Endometrial microvascular endothelial cells (primary cell): Measurements from ENCODE around the gene SCGB1C1. TPM values are rescaled to one million over a fixed set of nuclear protein-coding genes. Genes with fewer than 3 reads are reported as not detected.
"Not testable (repeated sequence)": the region's sequence is repeated elsewhere in the genome, so short reads cannot be mapped to it uniquely, and the experiment has no call there.

Experiments
- in situ Hi-C: cut with HindIII; loops from 2 replicates; pipeline ENCODE4 v1.10.0; 2017; ENCODE audit warnings: low sequenced_read_pairs, low pct_unique_long_range_greater_than_20kb; ENCODE audit errors: inconsistent ontology term
- total RNA-seq: library from RNA; depleted of rRNA; stranded (reverse); fragments of >200 nt; gene quantifications from one replicate; pipeline ENCODE4 v1.2.3, GENCODE V29; 2015; ENCODE audit errors: inconsistent ontology term

SCGB1C1 gene
- total RNA-seq, 1 donor from 2014 or later: not detected

DNA sequence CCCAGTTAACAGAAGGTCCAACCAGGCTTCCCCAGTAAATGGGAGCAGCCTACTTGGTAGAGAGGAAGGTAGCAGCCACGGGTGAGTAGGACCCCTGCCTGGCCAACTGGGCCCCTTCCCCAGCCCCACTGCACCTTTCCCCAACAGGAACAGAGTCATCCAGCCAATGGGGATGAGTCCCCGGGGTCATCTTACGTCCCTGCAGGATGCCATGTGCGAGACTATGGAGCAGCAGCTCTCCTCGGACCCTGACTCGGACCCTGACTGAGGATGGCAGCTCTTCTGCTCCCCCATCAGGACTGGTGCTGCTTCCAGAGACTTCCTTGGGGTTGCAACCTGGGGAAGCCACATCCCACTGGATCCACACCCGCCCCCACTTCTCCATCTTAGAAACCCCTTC is 21.2 kb downstream of the SCGB1C1 start:
- in situ Hi-C loops: no loop called here

DNA sequence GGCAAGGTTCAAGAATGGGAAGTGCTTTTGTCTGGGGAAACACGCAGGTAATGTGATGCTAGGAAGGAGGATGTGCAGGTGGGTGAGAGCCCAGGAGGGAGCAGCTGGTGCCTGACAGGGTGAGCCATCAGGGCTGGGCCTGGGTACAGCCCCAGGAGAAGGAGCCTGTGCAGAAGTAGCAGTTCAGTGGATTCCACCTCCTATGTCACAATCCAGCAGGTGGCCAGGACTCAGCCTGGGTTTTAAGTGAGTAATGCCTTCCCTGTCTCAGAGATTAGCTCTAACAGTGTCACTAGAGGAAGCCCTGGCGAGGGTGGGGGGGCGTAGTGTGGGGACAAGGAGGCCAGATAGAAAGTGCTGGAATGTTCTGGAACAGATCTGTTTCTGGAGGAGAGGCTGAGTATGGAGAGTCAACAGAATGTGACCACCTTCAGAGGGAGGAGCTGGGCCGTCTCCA is 22.7 kb downstream of the SCGB1C1 start:
- in situ Hi-C loops: no loop called here

DNA sequence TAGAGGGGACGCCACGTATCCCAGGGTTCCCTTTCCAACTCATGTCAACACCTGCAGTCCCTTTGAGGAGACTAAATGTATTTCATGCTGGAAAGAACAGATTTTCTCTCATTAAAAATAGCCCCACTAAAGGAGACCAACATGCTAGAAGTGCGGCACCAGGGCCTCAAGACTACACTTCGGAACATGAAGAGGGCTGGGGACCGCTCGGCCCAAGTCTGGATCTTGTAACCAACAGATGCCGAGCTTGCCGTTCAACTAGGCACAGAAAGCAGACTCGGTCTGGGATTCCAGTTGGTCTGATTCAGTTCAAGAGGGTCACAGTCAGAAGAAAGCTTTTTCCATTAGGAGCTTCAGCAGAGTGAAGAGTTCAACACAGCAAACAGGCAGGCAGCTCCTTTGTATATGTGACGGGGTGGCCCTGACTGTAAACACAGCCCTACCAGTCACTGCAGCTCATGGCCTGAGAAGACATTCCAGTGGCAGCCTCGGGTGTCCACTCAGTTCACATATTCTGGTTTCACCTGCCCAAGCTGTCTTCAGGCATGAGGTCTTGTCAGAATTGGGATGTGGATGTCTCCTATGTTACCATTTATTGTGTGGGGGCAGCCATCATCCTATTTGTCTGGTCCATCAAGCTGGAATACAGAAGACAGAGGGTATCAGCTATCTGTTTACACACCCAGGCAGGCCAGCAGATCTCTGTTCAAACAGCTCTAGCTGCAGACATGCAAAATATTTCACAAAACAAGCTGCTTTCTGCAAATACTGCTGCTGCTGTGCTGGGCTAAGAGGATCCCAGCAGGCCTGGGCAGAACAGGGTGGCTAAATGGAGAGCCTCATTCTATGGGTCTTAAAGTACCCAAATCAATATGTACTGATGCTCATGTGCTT is 23.4 kb downstream of the SCGB1C1 start:
- in situ Hi-C loops: no loop called here

DNA sequence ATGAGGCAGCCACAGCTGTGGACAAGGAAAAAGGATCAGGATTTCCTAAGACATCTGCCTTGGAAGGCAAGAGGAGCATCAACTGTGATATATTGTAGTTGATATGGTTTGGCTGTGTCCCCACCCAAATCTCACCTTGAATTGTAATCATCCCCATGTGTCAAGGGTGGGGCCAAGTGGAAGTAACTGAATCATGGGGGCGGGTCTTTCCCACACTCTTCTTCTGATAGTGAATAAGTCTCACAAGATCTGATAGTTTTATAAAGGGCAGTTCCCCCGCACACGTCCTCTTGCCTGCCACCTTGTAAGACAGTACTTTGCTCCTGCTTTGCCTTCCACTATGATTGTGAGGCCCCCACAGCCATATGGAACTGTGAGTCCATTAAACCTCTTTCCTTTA is 24.8 kb downstream of the SCGB1C1 start:
- in situ Hi-C loops: no loop called here

DNA sequence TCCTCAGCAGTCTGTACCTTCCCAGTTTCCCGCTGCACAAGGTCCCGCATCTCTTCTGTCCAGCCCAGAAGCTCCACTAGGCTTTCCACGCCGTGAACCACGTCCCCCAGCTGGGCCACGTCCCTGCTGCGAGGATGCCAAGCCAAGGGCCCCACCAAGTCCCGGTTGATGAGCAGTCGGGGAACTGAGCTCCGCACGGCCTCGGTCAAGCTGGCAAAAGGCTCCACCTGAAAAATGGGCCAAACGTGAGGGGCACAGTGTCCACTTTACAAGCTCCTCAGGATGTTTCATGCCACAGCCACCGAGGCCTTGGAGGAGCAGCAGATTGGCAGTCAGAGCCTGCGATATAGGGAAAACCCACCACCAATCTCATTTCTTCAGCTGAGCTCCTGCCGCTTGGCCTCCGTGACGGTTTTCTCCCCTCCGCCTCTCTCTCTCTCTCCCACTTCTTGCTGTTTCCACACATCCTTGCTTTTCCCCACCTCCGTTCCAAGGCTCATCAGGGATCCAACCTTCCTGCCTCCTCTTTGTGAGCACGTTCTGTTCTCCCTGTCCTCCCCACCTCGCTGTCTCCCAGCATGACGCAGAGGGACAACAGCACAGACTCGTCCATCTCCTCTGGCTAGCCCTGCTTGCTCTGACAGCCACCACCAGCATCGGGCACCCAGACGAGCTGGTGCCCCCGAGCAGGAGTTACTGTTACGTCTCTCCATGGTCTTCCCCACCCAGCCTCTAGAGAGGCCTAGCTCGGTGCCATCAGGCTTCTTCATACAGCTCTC is 26.1 kb downstream of the SCGB1C1 start:
- in situ Hi-C loops: no loop called here

DNA sequence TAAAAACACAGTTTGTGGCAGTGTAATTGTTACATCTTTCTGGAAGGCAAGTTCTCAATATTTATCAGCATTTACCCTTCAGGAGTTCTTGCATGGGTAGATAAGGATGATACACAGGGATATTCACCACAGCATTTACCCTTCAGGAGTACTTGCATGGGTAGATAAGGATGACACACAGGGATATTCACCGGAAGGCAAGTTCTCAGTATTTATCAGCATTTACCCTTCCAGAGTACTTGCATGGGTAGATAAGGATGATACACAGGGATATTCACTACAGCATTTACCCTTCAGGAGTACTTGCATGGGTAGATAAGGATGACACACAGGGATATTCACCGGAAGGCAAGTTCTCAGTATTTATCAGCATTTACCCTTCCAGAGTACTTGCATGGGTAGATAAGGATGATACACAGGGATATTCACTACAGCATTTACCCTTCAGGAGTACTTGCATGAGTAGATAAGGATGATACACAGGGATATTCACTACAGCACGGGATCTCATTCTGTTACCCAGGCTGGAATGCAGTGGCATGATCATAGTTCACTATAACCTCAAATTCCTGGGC is 27.9 kb downstream of the SCGB1C1 start:
- in situ Hi-C loops: not testable (repeated sequence)

DNA sequence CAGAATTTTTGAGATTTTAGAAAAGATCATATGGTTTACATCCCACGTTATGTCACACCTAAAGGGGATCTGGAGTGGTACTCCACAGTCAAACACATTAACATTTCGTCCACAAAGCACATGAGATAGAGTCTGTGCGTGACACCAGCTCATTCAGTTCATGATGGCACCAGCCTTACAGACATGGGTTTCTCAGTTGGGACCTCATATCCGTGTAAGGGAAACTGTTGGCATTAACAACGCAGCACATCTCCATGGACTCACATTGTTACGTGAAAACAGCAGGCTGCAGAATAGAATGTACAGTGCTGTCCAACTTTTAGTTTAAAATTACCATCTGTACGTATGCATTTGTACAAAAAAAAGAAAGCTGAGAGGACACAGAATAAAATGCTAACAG is 28.7 kb downstream of the SCGB1C1 start:
- in situ Hi-C loops: no loop called here

DNA sequence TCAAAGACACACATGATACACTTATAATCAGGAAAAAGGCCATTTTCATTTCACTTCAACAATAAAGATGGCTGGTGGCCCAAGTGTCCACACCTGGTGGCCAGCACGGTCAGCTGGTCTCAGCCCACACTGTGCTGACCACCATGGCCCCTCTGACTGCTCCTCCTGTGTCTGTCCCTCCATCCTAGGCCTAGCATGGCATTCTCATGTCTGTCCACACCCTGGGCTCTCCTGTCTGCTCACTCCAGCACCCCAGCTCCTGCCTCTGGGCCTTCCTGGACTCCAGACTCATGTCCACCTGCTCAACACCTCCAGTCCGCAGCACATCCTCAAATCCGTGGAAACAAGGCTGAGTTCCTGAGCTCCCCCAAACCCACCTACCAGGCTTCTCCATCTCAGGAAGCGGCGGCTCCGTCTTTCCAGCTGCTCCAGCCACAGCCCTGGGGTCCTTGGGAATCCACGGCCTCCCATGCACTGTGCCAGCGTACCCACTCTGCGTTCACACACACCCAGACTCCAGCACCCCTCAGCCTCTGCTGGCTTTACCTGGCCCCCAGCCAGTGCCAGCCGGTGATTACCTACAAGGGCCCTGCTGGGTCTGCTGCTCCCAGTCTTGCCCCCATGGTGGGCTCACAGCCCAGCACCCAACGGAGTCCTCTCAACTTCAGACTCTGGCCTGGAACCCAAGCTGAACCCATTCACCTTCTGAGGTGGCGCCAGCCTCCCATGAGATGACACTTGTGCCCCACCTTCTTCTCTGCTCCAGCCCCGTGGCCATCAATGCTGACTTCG is 29.3 kb downstream of the SCGB1C1 start:
- in situ Hi-C loops: no loop called here

DNA sequence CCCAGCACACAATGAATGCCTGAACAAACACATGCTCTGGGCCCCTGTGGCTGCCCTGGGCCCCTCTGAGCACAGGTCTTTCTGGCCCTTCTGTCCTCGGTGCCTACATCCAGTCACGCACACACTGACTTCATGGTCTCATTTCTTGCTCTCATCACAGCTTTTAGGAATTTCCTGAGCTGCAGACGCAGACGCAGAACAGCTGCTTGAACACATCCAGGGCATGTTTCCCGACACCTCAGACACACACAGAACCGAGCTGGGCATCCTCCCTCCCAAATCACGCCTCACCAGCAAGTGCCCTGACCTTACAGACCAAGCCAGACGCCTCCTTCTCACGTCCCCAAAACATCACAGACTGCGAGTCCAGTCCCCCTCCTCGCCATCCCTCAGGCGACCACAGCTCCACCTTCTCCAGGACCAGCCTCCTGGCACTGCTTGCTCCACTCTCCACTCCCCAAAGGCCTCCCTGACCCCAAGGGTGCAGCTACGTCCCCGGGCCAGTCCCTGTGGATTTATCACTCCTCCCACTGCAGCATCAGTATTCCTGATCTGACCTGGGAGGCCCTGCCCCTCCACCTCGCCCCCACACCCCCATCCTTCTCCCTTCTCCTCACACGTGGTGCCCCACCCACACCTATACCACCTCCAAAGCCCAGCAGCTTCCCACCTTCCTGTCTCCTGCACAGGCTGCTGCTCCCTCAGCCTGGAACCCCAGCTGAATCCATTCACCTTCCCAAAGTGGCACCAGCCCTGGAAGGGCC is 30.3 kb downstream of the SCGB1C1 start:
- in situ Hi-C loops: no loop called here

DNA sequence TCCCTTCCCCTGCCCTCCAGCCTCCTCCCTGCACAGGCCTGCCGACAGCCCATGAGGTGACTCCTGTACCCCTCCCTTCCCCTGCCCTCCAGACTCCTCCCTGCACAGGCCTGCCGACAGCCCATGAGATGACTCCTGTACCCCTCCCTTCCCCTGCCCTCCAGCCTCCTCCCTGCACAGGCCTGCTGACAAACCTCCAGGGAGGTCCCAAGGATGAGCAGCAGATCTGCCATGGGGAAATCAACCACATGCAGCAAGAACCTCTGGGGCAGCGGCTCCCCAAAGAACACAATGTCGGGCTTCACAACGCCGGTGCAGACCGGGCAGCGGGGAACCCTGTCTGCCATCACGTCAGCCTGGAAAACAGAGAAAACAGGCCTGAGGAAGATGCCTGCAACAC is 31.0 kb downstream of the SCGB1C1 start:
- in situ Hi-C loops: no loop called here

DNA sequence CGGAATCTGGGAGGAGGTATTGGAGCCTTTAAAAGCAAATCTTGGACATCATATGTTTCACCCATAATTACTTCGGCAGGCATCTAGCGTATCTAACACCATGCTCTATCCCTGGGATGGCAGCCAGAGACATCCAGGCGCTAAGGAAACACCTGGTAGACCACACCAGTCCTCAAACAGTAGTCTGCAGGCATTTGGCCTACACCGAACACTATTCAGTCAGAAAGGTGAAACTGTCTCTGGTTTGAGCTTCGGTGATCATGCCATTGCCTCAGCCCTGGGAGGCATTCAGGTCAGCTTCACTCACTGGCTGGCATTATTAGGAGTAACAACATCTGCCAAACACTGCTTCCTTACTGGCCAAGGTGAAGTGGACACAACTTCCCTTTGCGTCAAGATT is 31.5 kb downstream of the SCGB1C1 start:
- in situ Hi-C loops: no loop called here

DNA sequence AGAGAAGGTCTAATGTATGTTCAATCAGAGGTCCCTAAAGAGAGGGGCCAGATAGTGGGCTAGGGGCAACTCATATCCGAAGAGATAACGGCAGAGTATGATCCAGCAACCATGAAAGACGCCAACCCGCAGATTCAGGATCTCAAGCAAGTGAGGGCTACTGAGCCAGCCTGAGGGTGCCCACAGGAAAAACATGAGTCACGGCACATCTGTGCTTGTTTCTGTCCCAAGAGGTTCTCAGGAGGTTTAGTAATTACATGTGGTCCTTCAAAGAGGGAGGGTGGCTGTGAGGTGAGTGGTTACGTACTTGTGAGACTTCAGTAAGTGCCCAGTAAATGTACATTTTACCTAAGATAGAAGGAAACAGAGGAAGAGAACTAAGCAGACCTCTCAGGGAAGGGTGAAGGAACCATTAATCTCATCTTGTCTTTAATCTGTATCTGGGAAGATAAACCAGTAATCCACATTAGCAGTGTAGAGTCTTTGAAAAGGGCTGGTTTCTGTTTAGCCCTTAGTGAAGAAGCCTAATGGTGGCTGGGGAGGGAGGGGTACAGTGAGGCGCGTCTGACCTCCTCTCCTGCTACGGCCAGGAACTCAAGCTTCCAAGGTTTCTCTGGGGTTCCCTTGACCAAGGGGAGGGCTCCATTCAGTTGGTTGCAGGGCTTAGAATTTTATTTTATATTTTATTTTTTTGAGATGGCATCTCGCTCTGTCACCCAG is 33.0 kb downstream of the SCGB1C1 start:
- in situ Hi-C loops: no loop called here

DNA sequence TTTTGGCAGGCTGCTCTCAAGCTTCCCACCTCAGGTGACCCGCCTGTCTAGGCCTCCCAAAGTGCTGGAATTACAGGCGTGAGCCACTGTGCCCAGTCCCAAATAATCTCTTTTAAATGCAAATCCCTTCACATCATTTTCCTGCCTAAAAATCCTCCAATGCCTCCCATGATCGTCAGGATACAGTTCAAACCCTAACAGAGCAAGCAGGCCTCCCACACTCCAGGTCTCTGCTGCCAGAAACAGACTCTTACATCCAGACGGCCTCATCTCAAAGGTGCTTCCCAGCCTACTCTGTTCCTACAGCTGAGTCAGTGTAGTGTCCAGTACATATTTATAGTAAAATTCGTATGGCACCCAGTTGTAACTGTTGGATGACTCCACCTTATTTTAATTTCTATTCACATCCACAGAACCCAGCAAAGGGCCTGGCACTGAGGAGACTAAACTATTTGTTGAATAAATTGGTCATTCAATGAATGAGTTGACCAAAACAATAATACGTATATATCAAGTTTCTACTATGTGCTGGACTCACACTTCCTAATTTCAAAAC is 35.0 kb downstream of the SCGB1C1 start:
- in situ Hi-C loops: no loop called here

DNA sequence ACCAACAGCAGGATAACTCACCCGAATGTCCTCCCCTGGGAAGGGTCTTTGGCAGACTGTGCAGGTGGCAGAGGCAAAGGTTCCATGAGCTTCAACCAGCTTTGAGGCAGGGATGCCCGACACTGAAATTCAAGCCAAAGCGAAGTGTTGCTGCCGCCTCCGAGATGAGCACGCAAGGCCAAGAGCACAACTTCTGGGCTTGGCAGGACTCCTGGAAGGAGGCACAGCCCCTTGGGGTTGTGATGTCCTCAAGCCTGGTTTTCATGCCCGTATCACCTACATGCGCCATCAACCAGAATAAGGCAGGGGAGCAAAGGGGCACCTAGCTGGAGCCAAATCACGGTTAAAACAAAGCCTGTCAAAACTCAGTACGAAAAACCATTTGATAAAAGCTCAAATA is 37.6 kb downstream of the SCGB1C1 start:
- in situ Hi-C loops: no loop called here

DNA sequence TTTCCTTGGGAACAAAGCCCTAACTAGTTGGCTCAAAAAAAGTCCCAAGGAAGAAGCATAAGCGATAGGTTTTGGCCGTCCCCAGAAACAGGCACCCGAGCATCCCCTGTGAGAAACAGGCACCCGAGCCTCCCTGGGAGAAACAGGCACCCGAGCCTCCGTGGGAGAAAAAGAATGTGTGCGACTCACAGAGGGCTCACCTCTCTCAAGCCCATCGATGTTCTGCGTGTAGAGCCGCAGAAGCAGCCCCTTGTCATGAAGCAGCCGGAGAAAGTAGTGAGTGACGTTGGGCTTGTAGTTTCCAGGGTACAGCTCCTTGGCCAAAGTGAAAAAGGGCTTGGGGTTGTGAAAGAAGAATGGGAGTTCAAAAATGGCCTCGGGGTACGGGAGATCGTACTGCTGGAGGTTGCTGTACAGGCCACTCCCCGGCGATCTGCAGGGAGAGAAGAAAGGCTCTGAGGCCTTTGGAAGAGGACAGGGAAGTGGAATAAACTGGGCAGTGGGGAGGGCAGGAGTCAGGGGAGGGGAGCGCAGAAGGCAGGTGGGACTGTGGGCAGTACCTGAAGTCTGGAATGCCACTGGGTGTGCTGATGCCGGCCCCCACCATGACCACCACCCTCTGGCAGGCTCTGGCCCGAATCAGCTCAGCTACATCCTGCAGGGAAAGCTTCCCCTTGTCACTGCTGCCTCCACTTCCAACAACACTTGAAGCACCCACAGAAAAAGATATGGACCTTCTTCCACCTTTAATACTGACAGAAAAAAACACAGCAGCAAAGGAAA is 40.1 kb downstream of the SCGB1C1 start:
- in situ Hi-C loops: no loop called here

DNA sequence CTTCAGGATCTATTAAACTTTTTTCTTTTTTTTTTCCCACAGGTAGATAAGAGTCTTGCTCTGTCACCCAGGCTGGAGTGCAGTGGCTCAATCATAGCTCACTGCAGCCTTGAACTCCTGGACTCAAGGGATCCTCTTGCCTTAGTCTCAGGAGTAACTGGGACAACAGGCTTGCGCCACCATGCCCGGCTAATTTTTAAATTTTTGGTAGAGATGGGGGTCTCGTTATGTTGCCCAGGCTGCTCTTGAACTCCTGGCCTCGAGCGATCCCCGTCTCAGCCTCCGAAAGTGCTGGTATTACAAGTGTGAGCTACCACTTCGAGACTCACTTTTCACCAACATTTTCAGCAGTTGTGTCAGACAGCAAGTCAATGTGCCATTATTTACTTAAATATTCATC is 42.3 kb downstream of the SCGB1C1 start:
- in situ Hi-C loops: no loop called here

DNA sequence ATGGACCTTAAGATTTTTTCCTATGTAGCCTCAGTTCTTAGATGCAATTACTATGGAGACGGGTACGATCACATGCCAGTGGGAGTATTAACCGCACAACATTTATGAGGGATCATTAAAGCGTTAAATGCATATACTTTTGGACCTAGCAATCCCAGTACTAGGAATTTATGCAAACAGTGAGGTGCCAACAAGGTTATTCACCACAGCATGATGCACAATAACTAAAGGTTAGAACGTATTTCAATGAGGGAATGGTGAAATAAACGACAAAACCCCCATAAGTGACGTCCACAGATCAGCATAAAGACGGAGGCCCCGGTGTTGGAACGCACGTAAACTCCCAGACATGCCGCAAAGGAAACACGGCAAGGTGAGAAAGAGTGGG is 42.7 kb downstream of the SCGB1C1 start:
- in situ Hi-C loops: no loop called here
